ENCODE measurements around the gene ALDH3A2.
A peak's percentile ranks its signal among the peaks of the same experiment; 100 is the strongest.

Gene ALDH3A2

GRCh38 chr17:19641687-19642372 lies 6.7 kb upstream of the ALDH3A2 start:
- no peak for DNase-seq (ENCODE audit: low spot score in 2 of 2)
- Mint-ChIP-seq H3K9me3 (no peaks in the 10 kb centered on the region), H3K27ac (ENCODE audit: low read depth) (no peak overlapping the region), H3K36me3 (ENCODE audit: insufficient read depth) (no peaks in the 10 kb centered on the region), H3K4me1 (peaks cover 5% of the 10 kb centered on the region), H3K4me3 (no peak overlapping the region), H3K27me3 (peaks cover 29% of the 10 kb centered on the region)
- no peak for ATAC-seq (replicated peaks; ENCODE audit: extremely low read depth, poor library complexity, severe bottlenecking)

- DNase-seq (ENCODE audit: low spot score in 2 of 2) (no peak), ATAC-seq (replicated peaks; ENCODE audit: extremely low read depth, poor library complexity, severe bottlenecking) (no peak)
- Mint-ChIP-seq H3K27me3 (peaks cover 23% of the 10 kb centered on the region), H3K4me3 (no peak overlapping the region), H3K27ac (ENCODE audit: low read depth) (no peak overlapping the region), H3K4me1 (peaks cover 11% of the 10 kb centered on the region), H3K9me3 (no peaks in the 10 kb centered on the region), H3K36me3 (ENCODE audit: insufficient read depth) (no peaks in the 10 kb centered on the region)
Measured at GRCh38 chr17:19642373-19642893, 6.1 kb upstream of the ALDH3A2 start.

- Mint-ChIP-seq H3K27me3 (peaks cover 11% of the 10 kb centered on the region), H3K27ac (ENCODE audit: low read depth) (no peak overlapping the region), H3K9me3 (no peaks in the 10 kb centered on the region), H3K4me3 (no peak overlapping the region), H3K36me3 (ENCODE audit: insufficient read depth) (peaks cover 8% of the 10 kb centered on the region), H3K4me1 (peaks cover 25% of the 10 kb centered on the region)
- ATAC-seq (replicated peaks; ENCODE audit: extremely low read depth, poor library complexity, severe bottlenecking) (no peak), DNase-seq (ENCODE audit: low spot score in 2 of 2) (no peak)
Measured at GRCh38 chr17:19644493-19645210, 3.9 kb upstream of the ALDH3A2 start.

- Mint-ChIP-seq H3K27ac (ENCODE audit: low read depth) (no peak overlapping the region), H3K36me3 (ENCODE audit: insufficient read depth) (peaks cover 11% of the 10 kb centered on the region), H3K4me3 (no peak overlapping the region), H3K4me1 (peaks cover 32% of the 10 kb centered on the region), H3K9me3 (no peaks in the 10 kb centered on the region), H3K27me3 (peaks cover 11% of the 10 kb centered on the region)
- DNase-seq (ENCODE audit: low spot score in 2 of 2) (peak in 1 of 2 donors; percentile 32), ATAC-seq (replicated peaks; ENCODE audit: extremely low read depth, poor library complexity, severe bottlenecking) (no peak)
Measured at GRCh38 chr17:19645734-19646201, 2.8 kb upstream of the ALDH3A2 start.

- Mint-ChIP-seq H3K4me3 (peak overlapping the region; percentile 97), H3K9me3 (no peaks in the 10 kb centered on the region), H3K27me3 (peaks cover 9% of the 10 kb centered on the region), H3K27ac (ENCODE audit: low read depth) (peak overlapping the region; percentile 97), H3K36me3 (ENCODE audit: insufficient read depth) (peaks cover 11% of the 10 kb centered on the region), H3K4me1 (peaks cover 35% of the 10 kb centered on the region)
- ATAC-seq (replicated peaks; ENCODE audit: extremely low read depth, poor library complexity, severe bottlenecking), result no peak
- DNase-seq (ENCODE audit: low spot score in 2 of 2), result no peak
Measured at GRCh38 chr17:19646788-19647696, 1.5 kb upstream of the ALDH3A2 start.

GRCh38 chr17:19647697-19648474 lies 665 bp upstream of the ALDH3A2 start:
- no peaks in the 10 kb centered on the region for H3K9me3 Mint-ChIP-seq
- peak in 1 of 2 donors; percentile 11 for DNase-seq (ENCODE audit: low spot score in 2 of 2)
- H3K4me3 Mint-ChIP-seq, result peak overlapping the region; percentile 97
- H3K4me1 Mint-ChIP-seq, result peaks cover 35% of the 10 kb centered on the region
- peak overlapping the region; percentile 97 for H3K27ac Mint-ChIP-seq (ENCODE audit: low read depth)
- H3K27me3 Mint-ChIP-seq, result peaks cover under 1% of the 10 kb centered on the region
- ATAC-seq (replicated peaks; ENCODE audit: extremely low read depth, poor library complexity, severe bottlenecking), result peak; percentile 39
- H3K36me3 Mint-ChIP-seq (ENCODE audit: insufficient read depth), result peaks cover 11% of the 10 kb centered on the region

- no peaks in the 10 kb centered on the region for H3K27me3 Mint-ChIP-seq
- H3K9me3 Mint-ChIP-seq, result no peaks in the 10 kb centered on the region
- DNase-seq (ENCODE audit: low spot score in 2 of 2), result no peak
- no peak for ATAC-seq (replicated peaks; ENCODE audit: extremely low read depth, poor library complexity, severe bottlenecking)
- H3K4me1 Mint-ChIP-seq, result peaks cover 35% of the 10 kb centered on the region
- peaks cover 11% of the 10 kb centered on the region for H3K36me3 Mint-ChIP-seq (ENCODE audit: insufficient read depth)
- peak overlapping the region; percentile 97 for H3K4me3 Mint-ChIP-seq
- H3K27ac Mint-ChIP-seq (ENCODE audit: low read depth), result peak overlapping the region; percentile 97
Measured at GRCh38 chr17:19649274-19649541, 657 bp downstream of the ALDH3A2 start.

DNA sequence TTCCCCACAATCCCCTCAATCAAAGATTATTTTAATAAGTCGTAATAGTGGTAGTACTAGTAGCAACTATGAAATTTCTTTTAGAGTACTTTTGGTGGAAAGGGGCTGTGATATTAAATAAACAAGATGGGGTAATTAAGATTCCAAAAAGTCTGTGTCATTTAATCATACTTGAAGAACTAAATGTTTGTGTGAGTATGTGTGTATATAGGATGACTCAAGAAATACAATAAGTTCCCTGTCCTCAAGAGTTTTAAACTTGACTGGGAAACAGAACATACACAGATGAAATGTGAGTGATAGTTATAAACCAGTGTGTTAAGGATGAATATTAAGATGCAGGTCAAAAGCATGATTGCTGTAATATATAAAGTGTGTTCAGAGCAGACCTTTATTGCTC lies 2.3 kb downstream of the ALDH3A2 start:
- H3K4me3 Mint-ChIP-seq, result peak overlapping the region; percentile 97
- H3K27ac Mint-ChIP-seq (ENCODE audit: low read depth), result no peak overlapping the region
- peaks cover 13% of the 10 kb centered on the region for H3K36me3 Mint-ChIP-seq (ENCODE audit: insufficient read depth)
- peaks cover 33% of the 10 kb centered on the region for H3K4me1 Mint-ChIP-seq
- H3K9me3 Mint-ChIP-seq, result no peaks in the 10 kb centered on the region
- ATAC-seq (replicated peaks; ENCODE audit: extremely low read depth, poor library complexity, severe bottlenecking) (no peak), DNase-seq (ENCODE audit: low spot score in 2 of 2) (no peak)
- no peaks in the 10 kb centered on the region for H3K27me3 Mint-ChIP-seq

DNA sequence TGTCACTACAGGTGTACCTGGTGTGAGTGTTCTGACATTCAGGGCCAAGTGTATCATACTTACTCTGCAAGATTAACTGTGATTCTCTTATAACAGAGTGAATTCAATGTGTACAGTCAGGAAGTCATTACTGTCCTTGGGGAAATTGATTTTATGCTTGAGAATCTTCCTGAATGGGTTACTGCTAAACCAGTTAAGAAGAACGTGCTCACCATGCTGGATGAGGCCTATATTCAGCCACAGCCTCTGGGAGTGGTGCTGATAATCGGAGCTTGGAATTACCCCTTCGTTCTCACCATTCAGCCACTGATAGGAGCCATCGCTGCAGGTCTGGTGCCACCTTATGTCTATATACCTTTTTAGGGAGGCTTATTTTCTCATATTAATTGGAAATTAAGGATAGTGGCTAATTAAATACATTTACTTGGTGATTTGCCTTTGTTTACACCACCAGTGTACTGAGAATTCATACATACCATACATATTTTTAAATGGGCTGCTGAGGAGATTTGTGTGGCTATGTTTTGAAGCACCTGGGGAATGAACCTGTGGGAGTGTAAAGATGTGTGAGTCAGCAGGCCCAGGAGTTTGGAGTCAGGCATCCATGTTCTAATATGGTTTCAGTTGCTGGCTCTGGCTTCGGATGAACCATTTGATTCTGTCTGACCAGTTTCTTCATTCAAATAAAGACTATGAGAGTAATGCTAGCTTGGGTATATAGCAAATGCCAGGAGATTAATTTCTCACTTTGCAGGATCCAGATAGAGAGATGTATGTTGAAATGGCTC lies 3.1 kb downstream of the ALDH3A2 start:
- Mint-ChIP-seq H3K4me3 (no peak overlapping the region), H3K27ac (ENCODE audit: low read depth) (no peak overlapping the region), H3K36me3 (ENCODE audit: insufficient read depth) (peaks cover 13% of the 10 kb centered on the region), H3K9me3 (no peaks in the 10 kb centered on the region), H3K27me3 (no peaks in the 10 kb centered on the region), H3K4me1 (peaks cover 30% of the 10 kb centered on the region)
- DNase-seq (ENCODE audit: low spot score in 2 of 2), result no peak
- no peak for ATAC-seq (replicated peaks; ENCODE audit: extremely low read depth, poor library complexity, severe bottlenecking)

GRCh38 chr17:19652595-19652994 lies 4.0 kb downstream of the ALDH3A2 start:
- DNase-seq (ENCODE audit: low spot score in 2 of 2), result no peak
- Mint-ChIP-seq H3K9me3 (no peaks in the 10 kb centered on the region), H3K36me3 (ENCODE audit: insufficient read depth) (peaks cover 17% of the 10 kb centered on the region), H3K4me3 (no peak overlapping the region), H3K4me1 (peaks cover 23% of the 10 kb centered on the region), H3K27me3 (no peaks in the 10 kb centered on the region), H3K27ac (ENCODE audit: low read depth) (no peak overlapping the region)
- no peak for ATAC-seq (replicated peaks; ENCODE audit: extremely low read depth, poor library complexity, severe bottlenecking)

GRCh38 chr17:19654342-19654886 lies 5.9 kb downstream of the ALDH3A2 start:
- no peak overlapping the region for H3K4me3 Mint-ChIP-seq
- ATAC-seq (replicated peaks; ENCODE audit: extremely low read depth, poor library complexity, severe bottlenecking), result no peak
- DNase-seq (ENCODE audit: low spot score in 2 of 2), result no peak
- H3K27me3 Mint-ChIP-seq, result no peaks in the 10 kb centered on the region
- H3K4me1 Mint-ChIP-seq, result peaks cover 13% of the 10 kb centered on the region
- no peaks in the 10 kb centered on the region for H3K9me3 Mint-ChIP-seq
- H3K27ac Mint-ChIP-seq (ENCODE audit: low read depth), result no peak overlapping the region
- H3K36me3 Mint-ChIP-seq (ENCODE audit: insufficient read depth), result peaks cover 11% of the 10 kb centered on the region

Measured in central memory CD8-positive, alpha-beta T cell (primary cell).